ENCODE measurements around the gene HDAC4. TPM values are rescaled to one million over a fixed set of nuclear protein-coding genes. Genes with fewer than 3 reads are reported as not detected.

The HDAC4 gene
- polyA plus RNA-seq, 4 donors = 12.0 to 14.1 (median 12.6) TPM

DNA sequence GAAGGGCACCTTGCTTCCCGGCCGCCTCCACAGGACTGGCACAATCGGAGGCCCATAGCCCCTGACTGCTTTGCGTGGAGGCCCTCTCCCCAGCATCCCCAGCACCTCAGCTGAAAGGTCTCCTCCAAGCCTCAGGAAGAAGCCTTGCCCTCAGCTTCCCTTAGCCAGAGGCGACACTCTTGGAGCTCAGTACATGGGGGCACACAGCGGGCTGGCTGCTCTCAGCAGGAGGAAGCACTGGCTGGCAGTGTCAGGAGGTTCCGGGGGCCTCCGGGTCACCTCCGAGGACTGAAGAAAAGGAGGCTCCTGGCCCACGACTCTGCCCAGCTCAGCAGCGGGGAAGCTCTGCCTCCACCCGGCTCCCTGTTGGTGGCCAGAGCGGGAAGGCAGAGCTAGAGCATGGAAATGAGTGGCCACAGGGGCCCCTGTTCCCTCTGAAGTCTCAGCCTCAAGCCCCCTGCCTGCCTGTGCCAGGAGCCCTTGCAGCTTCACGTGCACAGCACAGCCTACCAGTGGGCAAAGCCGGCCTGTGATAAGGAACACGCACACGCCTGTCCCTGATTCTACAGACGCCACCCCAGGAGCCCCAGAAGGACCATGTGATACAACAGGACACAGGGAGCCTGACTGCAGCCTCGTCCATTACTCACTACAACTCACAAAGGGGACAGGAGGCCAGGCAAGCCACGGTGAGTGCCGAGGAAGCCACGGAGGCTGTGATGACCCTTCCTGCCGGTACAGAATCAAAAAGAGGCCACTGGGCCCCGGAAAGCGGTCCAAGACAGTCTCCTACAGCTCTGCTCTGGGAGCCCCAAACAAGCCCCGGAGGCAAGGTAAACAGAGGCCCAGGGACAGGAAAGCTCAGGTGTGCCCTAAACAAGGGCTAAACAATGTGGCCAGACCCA, 15.5 kb downstream of the HDAC4 start:
- no peak for DNase-seq (ENCODE audit: low read depth in 4 of 4, low spot score in 3 of 4)

DNA sequence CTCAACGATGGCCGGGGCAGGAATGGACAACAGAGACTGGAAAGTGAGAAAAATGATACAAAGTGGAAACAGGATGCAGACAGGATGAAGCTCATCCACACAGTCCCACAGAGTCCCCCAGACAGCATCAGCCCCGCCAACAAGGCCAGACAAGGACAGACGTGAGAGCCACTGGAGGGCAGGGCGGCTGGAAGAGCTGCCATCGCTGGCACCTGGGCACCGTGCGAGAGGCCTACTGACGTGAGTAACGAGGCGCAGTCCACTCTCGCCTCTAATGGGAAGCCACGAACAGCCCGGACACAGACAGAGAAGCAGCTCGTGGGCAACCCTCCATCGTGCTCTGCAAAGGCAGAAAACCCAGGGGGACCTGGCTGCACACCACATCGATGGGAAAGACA, 17.1 kb downstream of the HDAC4 start:
- DNase-seq (ENCODE audit: low read depth in 4 of 4, low spot score in 3 of 4) = no peak

DNA sequence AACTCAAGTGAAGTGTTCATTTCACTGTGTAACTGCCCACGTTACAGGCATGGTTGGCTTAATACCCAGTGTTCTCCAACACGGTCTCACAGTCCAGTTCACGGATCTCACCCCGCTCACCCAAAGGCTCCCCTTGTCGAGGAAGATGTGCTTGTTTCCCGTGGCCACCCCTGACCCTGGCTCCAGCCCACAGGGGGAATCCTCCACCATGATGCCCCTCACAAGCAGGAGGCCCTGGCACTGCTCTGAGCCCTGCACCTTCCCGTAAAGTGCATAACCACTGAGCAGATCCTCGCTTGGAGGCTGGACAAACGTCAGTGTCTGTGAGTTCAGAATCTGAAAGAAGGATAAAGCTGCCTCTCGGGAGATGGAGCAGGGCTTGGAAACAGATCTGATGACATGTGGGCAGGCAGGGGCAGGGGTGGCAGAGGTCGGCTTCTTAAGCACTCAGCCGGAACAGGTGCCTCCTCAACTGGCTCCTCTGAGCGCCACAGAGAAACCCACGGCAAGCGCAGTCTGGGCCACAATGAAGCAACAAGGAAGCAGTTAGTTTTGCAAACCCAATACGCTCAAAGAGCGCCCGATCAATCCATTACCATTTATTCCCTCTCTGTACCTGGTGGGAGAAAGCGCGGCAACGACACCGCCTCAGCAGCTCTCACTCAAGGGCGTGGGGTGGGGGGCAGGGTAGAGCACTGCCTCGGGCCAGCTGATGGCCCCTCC, 17.6 kb downstream of the HDAC4 start:
- DNase-seq (ENCODE audit: low read depth in 4 of 4, low spot score in 3 of 4) = no peak

DNA sequence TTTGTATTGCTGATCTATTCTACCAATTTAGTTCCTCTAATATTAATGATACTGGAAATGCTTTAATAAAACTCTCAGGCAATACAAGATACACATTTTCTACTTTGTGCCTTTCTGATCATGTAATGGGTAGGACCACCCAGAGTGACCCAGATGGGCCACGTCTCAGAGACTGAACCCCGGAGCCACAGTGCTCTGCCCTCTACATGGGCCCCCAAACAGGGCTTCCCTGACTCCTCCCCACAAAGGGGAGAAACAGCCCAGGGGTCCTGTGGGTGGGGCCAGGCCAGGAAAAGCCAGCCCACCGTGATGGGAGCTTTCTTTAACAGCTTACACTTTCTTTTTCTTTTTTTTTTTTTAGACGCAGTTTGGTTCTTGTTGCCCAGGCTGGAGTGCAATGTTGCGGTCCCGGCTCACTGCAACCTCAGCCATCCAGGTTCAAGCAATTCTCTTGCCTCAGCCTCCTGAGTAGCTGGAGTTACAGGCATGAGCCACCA, 18.4 kb downstream of the HDAC4 start:
- DNase-seq (ENCODE audit: low read depth in 4 of 4, low spot score in 3 of 4) = no peak

DNA sequence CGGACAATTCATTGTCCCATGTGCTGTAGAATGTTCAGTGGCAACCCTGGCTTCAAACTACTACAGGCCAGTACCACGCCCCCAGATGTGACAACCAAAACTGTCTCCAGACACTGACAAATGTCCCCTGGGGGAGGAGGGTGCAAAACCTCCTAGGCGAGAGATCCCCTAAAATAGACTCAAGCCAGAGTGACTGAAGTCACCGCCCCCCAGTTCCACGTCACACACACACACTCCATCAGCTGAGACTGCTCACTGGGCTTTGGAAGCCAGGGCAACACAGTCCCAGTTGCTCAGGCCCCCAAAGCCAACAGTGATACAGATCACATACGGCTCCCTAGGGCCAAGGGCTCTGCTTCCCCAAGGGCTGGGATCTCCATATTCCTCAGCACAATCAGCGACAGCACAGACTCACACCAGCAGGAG, 19.1 kb downstream of the HDAC4 start:
- DNase-seq (ENCODE audit: low read depth in 4 of 4, low spot score in 3 of 4) = no peak

DNA sequence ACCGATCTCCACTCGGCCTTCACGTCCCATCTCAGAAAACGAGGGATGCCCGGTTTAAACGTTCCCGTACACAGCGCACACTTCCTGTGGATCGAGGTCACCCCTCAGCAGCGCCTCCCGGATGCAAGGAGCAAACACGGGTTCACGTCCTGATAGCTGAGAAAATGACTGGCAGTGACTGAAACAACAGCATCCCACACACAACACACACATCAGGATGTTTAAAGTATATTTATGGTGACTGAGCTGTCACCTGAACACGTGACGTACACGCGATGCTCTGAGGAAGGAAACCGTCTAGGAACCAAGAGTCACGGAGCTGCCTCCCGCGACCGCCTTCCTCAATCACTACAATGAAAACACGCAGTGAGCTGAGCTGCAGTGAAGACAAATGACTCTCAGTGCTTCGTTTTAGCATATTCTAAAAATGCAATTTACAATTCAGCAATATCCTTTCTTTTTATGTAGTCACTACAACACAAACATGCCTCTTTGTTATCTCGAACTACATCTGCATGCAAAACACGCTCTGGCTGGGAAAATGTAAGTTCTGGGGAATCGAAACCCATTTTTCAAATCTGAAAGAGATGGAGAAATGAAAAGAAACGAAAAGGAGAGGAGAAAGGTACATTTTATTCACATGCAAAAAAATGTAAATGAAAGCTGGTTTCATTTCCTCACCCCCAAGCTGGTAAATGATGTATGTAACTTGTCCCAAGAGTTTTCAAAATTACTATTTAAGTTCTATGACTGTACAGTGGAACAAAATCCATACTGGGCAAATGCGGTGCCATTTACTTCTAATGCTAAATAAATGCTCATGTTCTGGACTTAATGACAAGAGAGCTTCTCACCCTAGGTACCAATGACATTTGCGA, 19.8 kb downstream of the HDAC4 start:
- no peak for DNase-seq (ENCODE audit: low read depth in 4 of 4, low spot score in 3 of 4)

DNA sequence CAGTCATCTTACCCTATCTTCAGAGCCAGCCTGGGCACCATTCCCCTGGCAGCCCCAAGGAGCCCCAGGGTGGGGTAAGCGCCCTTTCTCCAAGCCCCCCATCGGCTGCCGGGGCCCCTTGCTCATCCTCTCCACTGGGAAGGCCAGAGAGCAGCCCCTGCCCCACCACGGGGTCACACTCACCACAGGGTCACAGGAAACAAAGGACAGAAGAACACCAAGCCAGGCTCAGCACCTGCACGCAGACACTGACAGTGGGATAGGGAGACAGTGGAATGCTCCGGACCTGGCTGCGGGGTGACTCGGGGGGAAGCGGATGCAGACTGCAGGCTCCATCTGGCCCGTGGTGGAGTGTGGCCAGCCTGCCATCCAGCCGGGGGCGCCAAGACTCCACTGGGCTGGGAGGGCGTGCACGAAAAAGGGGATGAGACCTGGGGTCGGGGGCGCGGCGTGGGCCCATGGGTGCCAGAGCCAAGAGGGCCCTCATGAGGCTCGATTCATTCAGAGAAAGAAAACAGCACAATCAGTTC, 21.1 kb downstream of the HDAC4 start:
- no peak for DNase-seq (ENCODE audit: low read depth in 4 of 4, low spot score in 3 of 4)

DNA sequence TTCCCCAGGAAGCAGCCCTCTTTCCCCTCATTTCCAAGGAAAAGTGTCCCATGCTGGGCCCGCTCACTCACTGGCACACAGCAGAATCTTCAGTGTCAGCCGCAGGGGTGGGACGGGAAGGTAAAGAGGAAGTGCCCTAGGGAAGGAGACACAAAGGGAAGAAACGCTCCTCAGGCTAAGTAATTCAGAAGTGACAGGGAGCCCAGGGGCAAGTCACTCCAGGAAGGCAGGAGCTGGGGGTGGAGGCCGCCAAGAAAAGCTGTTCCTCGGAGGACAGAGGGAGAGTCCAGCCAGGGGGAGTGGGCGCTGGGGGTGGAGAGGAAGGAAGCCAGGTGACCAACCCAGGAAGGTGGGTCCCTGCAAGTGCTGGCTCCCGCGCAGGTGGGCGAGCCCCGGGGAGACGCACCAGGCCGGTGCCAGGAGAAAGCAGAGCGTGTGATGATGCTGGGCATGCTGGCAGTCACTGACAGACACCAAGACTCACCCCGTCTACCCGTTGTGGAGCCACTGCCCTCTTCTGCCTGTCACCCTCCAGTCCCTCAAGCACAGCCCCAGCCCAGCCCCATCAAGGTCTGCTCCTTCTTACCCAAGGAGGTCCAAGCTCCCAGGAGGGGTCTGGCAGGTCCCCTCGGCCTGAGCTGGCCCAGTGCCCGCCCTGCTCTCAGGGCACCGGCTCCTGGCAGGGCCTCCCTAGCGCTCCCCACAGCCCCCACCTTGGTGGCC, 21.7 kb downstream of the HDAC4 start:
- no peak for DNase-seq (ENCODE audit: low read depth in 4 of 4, low spot score in 3 of 4)

DNA sequence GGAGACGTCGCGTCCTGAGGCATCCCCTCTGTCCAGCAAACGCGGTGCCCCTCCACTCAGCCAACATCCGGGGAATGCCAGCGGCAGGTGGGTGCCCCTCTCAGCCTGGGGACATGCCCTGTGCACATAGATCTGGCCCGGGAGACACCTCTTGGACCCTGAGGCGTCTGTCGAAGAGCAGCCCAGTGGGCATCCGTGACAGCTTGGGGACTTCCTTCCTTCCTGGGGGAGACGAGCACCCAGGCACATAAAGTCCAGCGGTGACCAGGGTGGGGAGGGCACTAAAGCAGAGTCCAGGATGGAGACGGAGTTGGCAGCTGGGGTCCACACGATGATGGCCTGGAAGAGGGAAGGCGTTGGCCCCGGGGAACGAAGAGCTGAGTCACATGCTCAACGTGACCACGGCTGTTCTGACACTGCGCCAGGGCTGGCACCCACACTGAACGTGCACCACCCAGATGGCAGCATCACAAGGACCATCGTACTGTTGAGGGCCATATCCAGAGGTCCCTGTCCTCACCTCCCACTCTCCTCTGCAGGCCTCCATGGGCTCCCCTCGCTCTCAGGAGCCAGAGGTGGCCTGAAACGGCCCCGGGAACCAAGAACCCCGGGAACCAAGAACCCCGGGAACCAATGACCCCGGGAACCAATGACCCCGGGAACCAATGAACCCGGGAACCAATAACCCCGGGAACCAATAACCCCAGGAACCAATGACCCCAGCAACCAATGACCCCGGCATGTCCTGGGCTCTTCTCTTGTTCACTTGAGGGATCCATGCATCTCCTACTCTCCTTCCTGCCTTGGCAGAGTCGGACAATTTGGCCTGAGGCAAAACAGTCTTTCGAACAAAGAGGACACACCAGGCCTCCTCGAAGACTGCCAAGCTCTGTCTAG, 22.6 kb downstream of the HDAC4 start:
- DNase-seq (ENCODE audit: low read depth in 4 of 4, low spot score in 3 of 4) = no peak

DNA sequence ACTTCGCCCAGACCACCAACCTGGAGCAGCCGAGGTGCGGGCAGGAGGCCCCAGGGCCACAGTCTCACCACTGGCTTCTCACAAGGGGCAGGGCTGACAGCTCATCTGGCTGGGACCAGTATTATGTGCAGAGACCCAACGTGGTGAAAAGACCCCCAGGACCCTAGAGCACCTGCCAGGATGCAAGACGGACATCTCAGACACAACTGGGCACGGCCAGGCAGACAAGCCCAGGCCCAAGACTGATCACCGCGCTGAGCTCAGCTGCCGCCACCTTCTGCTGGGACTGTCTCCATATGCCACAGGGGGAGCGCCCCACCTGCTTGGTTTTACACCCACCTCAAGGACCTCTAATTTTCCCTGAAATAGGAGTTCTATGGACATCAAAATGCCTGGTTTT, 23.2 kb downstream of the HDAC4 start:
- DNase-seq (ENCODE audit: low read depth in 4 of 4, low spot score in 3 of 4) = no peak

DNA sequence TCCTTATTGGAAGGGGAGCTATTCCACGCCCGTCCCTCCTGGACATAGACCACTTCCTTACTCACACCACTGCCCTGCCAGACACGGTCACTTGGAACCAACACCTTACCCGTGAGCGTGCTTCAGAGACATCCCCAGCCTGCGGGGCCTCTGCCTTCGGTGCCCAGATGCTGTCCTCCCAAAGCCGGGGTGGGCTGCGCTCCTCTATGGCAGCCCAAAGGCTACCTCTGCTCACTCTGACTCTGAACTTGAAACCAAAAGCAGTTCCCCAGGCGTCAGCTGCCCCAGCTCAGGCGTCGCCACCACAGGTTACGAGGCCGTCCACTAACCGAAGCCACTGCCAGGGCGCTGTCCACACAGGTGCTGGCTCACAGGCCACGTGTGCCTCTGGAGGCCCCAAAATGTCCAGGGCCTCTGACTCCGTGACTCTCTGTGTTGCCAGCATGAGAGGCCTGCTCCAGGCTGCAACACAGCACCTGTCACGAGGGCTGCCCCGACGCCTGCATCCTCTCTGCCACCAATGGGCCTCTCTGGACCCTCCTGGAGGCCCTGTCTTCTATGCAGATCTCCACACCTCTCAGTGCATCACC, 23.8 kb downstream of the HDAC4 start:
- no peak for DNase-seq (ENCODE audit: low read depth in 4 of 4, low spot score in 3 of 4)

DNA sequence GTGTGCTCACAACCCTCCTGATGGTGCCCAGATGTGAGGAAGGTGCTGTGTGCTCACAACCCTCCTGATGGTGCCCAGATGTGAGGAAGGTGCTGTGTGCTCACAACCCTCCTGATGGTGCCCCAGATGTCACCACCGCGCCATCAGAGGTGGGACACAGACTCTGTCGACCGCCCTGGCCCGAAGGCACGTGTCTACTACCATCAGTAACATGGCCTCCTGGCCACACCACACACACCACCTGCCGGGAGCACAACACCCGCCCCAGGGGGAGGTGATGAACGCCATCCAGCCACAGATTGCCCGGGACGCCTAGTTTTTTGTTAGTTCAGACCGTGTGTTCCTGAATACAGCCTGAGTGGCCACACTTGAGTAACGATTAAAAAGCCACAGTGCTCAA, 24.5 kb downstream of the HDAC4 start:
- DNase-seq (ENCODE audit: low read depth in 4 of 4, low spot score in 3 of 4) = no peak

DNA sequence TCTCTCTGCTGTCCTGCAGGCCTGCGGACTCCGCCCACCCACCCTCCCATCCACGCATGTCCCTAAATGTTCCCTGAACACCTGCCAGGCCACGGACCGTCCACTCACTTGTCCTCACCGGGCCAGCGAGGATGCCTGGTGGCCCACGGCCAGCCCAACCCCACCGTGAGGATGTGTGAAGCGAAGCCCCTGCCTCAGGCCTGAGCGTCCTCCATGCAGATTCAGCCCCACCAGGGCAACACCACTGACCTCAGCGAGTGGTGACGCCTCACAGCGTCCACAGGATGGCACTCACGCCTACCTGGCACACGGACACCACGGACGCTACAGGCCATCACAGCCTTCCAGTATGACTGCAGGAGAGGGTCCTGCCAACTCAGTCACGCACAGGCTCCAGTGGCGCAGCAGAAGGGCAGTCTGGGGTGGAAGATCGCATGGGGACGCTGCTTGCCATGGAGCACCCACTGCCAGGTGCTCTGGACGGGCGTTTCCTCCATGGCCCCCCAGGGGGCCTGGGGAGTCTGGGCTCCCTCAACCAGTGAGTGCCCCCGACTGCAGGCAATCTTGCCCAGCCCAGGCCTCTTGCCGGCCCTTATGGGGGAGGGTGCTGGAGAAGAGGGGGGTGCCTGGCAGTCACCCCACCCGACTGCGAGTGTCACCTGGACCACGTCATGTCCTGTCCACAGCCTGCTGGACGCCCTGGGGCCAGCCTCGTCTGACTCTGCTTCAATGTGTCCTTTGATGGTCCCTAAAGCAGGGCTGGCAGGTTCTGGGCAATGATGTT, 25.4 kb downstream of the HDAC4 start:
- no peak for DNase-seq (ENCODE audit: low read depth in 4 of 4, low spot score in 3 of 4)

DNA sequence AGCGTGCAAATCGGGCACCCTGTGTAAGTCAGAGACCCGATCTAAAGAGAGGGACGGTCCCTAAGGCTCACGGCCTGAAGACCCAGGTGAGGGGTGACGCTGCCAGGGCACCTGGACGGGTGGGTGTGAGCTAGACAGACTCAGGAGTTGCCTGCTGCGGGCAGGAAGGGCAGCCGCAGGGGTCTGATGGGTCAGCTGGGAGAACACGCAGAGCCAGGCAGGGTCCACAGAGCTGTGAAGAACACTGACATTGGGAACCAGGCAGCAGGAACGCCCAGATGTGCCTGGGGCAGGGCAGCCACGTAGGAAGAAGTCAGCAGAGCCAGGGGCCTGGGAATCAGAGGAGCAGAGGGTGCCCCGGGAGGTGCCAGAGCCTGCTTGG, 25.9 kb downstream of the HDAC4 start:
- no peak for DNase-seq (ENCODE audit: low read depth in 4 of 4, low spot score in 3 of 4)

DNA sequence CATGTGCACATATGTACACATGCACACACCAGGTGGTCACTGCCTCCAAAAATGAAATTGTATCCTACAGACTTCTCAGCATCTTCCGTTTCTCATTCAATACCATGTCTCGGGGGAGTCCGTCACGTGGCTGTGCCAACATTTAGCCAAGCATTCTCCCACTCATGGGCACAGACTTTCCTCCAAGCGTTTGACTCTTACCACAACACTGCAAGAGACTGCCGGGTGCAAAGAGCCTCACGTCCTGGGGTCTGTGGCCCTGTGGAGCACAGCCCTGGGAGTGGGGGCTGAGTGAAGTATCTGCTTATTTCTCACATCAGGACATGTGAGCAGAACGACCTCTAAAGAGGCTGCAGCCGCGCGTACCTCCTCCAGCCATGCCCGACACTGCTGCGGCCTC, 28.0 kb downstream of the HDAC4 start:
- no peak for DNase-seq (ENCODE audit: low read depth in 4 of 4, low spot score in 3 of 4)

DNA sequence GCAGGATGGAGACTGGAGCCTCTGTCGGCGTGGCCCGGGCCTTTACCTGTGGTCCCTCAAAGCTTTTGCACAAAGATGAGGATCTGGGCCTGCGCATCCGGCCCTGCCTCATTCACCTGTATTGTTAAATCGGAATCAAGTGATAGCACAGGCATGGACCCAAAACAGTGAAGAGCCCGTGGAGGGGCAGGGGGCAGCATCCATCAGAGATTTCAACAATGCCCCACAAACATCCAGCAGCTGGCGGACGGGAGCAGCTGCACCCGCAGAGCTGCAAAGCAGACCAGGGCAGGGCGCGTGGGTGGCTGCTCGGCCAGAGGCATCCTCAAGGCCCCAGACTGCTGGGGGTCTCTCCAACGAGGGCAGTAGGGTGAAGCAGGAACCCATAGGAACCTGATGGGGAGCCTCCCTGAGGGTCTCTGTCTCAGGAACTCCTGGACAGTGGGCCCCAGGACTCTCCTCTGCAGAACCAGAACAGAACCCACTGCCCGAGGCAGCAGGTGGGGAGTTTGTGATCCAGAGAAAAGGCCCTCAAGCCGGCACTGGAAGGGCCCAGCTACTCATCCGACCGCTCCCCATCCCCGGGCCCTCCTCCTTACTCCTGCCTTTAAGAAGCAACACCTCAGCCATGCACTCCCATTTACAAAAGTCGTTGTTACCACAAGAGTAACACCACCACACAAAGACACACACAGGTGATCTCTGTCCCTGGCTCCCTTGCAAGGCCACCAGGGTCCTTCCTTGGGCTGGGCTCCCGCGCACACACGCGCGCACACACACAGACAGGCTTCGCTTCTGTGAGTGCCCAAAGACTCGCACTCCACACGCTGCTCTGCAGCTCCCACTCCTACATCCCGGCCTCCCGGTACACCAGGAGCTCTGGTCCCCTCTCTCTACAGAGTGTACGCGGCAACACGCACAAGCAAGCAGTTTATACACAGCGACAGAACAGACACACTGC, 28.8 kb downstream of the HDAC4 start:
- DNase-seq (ENCODE audit: low read depth in 4 of 4, low spot score in 3 of 4) = no peak
